SU-DHL-6 (cell line): ENCODE measurements around the gene HDDC3.

Experiments
- H2AFZ ChIP-seq: fragments of 200-600 bp; sonication (generic); 2 replicates; pipeline ENCODE4 v1.6.1; 2014; ENCODE audit warnings: low read depth, mild to moderate bottlenecking, moderate library complexity, mixed read lengths, antibody characterized with exemption, low read length; ENCODE audit not compliant: severe bottlenecking
- H3F3A ChIP-seq: fragments of 200-600 bp; shearing (Covaris generic); 2 replicates; pipeline ENCODE4 v1.6.0; 2016; ENCODE audit warnings: antibody characterized with exemption, mild to moderate bottlenecking; ENCODE audit not compliant: insufficient read depth
- H3K27ac ChIP-seq: fragments of 200-600 bp; sonication (generic); 2 replicates; pipeline ENCODE4 v1.5.1; 2016; ENCODE audit warnings: low read depth, mild to moderate bottlenecking, low read length, moderate library complexity, mixed read lengths
- H3K27me3 ChIP-seq: fragments of 200-600 bp; sonication (generic), shearing (Covaris generic); 2 replicates; pipeline ENCODE4 v1.6.0; 2014; ENCODE audit warnings: mild to moderate bottlenecking, low read length
- H3K36me3 ChIP-seq: fragments of 200-600 bp; sonication (generic); 2 replicates; pipeline ENCODE4 v1.6.1; 2014; ENCODE audit warnings: mild to moderate bottlenecking, low read length, mixed read lengths
- H3K4me2 ChIP-seq: fragments of 300-600, 200-600 bp; shearing (Covaris generic), sonication (generic); 2 replicates; pipeline ENCODE4 v1.6.0; 2014; ENCODE audit warnings: low read length, low read depth, mild to moderate bottlenecking; ENCODE audit not compliant: poor library complexity, severe bottlenecking
- H3K4me3 ChIP-seq: fragments of 200-600 bp; sonication (generic); 2 replicates; pipeline ENCODE4 v1.5.1; 2014; ENCODE audit warnings: antibody characterized with exemption, low read length, mild to moderate bottlenecking, mixed read lengths; ENCODE audit not compliant: insufficient read depth, poor library complexity, severe bottlenecking
- H3K79me2 ChIP-seq: fragments of 200-600 bp; sonication (generic); 2 replicates; pipeline ENCODE4 v1.6.1; 2014; ENCODE audit warnings: mild to moderate bottlenecking, low read length, moderate library complexity; ENCODE audit not compliant: insufficient read depth
- H3K9ac ChIP-seq: fragments of 200-600 bp; sonication (generic); 2 replicates; pipeline ENCODE4 v1.7.0; 2014; ENCODE audit warnings: mild to moderate bottlenecking, low read length
- H3K9me2 ChIP-seq: fragments of 200-600 bp; sonication (generic); replicated peaks from 2 replicates; pipeline ENCODE4 v1.6.1; 2014; ENCODE audit warnings: low read length; ENCODE audit not compliant: insufficient read depth
- H3K9me3 ChIP-seq: fragments of 200-600 bp; sonication (generic); 2 replicates; pipeline ENCODE4 v1.6.1; 2014; ENCODE audit warnings: low read length, mixed read lengths; ENCODE audit not compliant: insufficient read depth
- H4K20me1 ChIP-seq: fragments of 200-600 bp; sonication (generic); 2 replicates; pipeline ENCODE4 v1.6.1; 2014; ENCODE audit warnings: low read depth, mild to moderate bottlenecking, antibody characterized with exemption, low read length, moderate library complexity, mixed read lengths
- CTCF ChIP-seq: fragments of 200-600 bp; sonication (generic); IDR thresholded peaks from one replicate; pipeline ENCODE4 v1.5.1; 2017; ENCODE audit warnings: antibody characterized with exemption, mild to moderate bottlenecking, low read length, moderate library complexity; ENCODE audit not compliant: insufficient read depth, poor library complexity, severe bottlenecking
- EZH2phosphoT487 ChIP-seq: fragments of 200-600 bp; sonication (generic), shearing (Covaris generic); conservative IDR thresholded peaks from 2 replicates; pipeline ENCODE4 v1.6.1; 2018; ENCODE audit warnings: mild to moderate bottlenecking, antibody characterized with exemption, low read length, moderate library complexity, mixed read lengths

HDDC3 gene

GRCh38 chr15:90907838-90908507 lies 24.4 kb downstream of the HDDC3 start:
- H3K36me3 ChIP-seq, result no peaks in the 10 kb centered on the region
- TF ChIP-seq CTCF (no peak), EZH2phosphoT487 (no peak)
- no peak overlapping the region for H3K9ac ChIP-seq
- H3K27me3 ChIP-seq, result no peaks in the 10 kb centered on the region
- H2AFZ ChIP-seq, result no peak overlapping the region
- no peak overlapping the region for H3K27ac ChIP-seq
- no peaks in the 10 kb centered on the region for H3K9me2 ChIP-seq
- no peaks in the 10 kb centered on the region for H3K9me3 ChIP-seq
- H3K4me3 ChIP-seq, result no peak overlapping the region
- no peaks in the 10 kb centered on the region for H3K79me2 ChIP-seq
- peaks cover 8% of the 10 kb centered on the region; the same call in 1 of the 2 replicates for H3F3A ChIP-seq
- H3K4me2 ChIP-seq, result no peak overlapping the region
- H4K20me1 ChIP-seq, result no peaks in the 10 kb centered on the region

- Histone ChIP-seq H3K4me2 (no peak overlapping the region), H3K9me2 (no peaks in the 10 kb centered on the region), H3K36me3 (no peaks in the 10 kb centered on the region), H3K9me3 (no peaks in the 10 kb centered on the region), H2AFZ (no peak overlapping the region), H3K27me3 (no peaks in the 10 kb centered on the region), H3K79me2 (no peaks in the 10 kb centered on the region), H3F3A (peaks cover 9% of the 10 kb centered on the region; the same call in 1 of the 2 replicates), H3K4me3 (no peak overlapping the region), H3K9ac (no peak overlapping the region), H3K27ac (no peak overlapping the region), H4K20me1 (no peaks in the 10 kb centered on the region)
- no peak for TF ChIP-seq CTCF
These were observed 25.2 kb downstream of the HDDC3 start for GRCh38 chr15:90907051-90907660.

GRCh38 chr15:90906181-90906849 lies 26.0 kb downstream of the HDDC3 start:
- no peak for TF ChIP-seq EZH2phosphoT487
- TF ChIP-seq CTCF, result no peak
- Histone ChIP-seq H3K9ac (no peak overlapping the region), H3K4me3 (no peak overlapping the region), H3K4me2 (no peak overlapping the region), H3K27ac (no peak overlapping the region), H2AFZ (no peak overlapping the region), H3K36me3 (no peaks in the 10 kb centered on the region), H3K9me2 (no peaks in the 10 kb centered on the region), H4K20me1 (no peaks in the 10 kb centered on the region), H3F3A (peaks cover 9% of the 10 kb centered on the region; the same call in 1 of the 2 replicates), H3K9me3 (no peaks in the 10 kb centered on the region), H3K79me2 (no peaks in the 10 kb centered on the region), H3K27me3 (no peaks in the 10 kb centered on the region)
